Neural crest cell (in vitro differentiated cells): ENCODE results near the gene CIAO2A. TPM values are rescaled to one million over a fixed set of nuclear protein-coding genes. Genes with fewer than 3 reads are reported as not detected.
"Not testable (repeated sequence)": the region's sequence is repeated elsewhere in the genome, so short reads cannot be mapped to it uniquely, and the experiment has no call there.

Source experiments
- DNase-seq: peaks from one replicate; pipeline ENCODE4 v3.0.0; 2021; ENCODE audit warnings: low read depth, mixed read lengths, low spot score
- H3K27ac Mint-ChIP-seq: one replicate; pipeline ENCODE4 v1.8.0; 2021; ENCODE audit warnings: mild to moderate bottlenecking, mixed read lengths; ENCODE audit not compliant: unreplicated experiment
- H3K27me3 Mint-ChIP-seq: 2 replicates; pipeline ENCODE4 v1.8.0; 2021; ENCODE audit warnings: low read depth, mild to moderate bottlenecking, mixed read lengths
- H3K36me3 Mint-ChIP-seq: 2 replicates; pipeline ENCODE4 v1.8.0; 2021; ENCODE audit warnings: low read depth, mild to moderate bottlenecking, mixed read lengths
- H3K4me1 Mint-ChIP-seq: 2 replicates; pipeline ENCODE4 v1.8.0; 2021; ENCODE audit warnings: mixed read lengths
- H3K4me3 Mint-ChIP-seq: one replicate; pipeline ENCODE4 v1.8.0; 2021; ENCODE audit warnings: mild to moderate bottlenecking, mixed read lengths
- H3K9me3 Mint-ChIP-seq: 2 replicates; pipeline ENCODE4 v1.8.0; 2021; ENCODE audit warnings: mixed read lengths
- CTCF ChIP-seq: fragments of 200-600 bp; sonication (generic); conservative IDR thresholded peaks from 2 replicates; pipeline ENCODE4 v1.5.0; 2021; ENCODE audit warnings: antibody characterized with exemption, mild to moderate bottlenecking
- total RNA-seq: library from RNA; stranded (reverse); gene quantifications from 2 replicates; pipeline ENCODE4 v1.2.1, GENCODE V29; 2021

CIAO2A gene
- total RNA-seq, 1 donor from 2014 or later: 66.1 TPM

GRCh38 chr15:64121614-64122013 is 28.0 kb upstream of the CIAO2A start:
- Mint-ChIP-seq H3K27ac (no peak overlapping the region), H3K36me3 (peaks cover 27% of the 10 kb centered on the region), H3K9me3 (no peaks in the 10 kb centered on the region), H3K4me3 (no peak overlapping the region), H3K27me3 (no peaks in the 10 kb centered on the region), H3K4me1 (peaks cover 43% of the 10 kb centered on the region)
- DNase-seq: no peak
- no peak for TF ChIP-seq CTCF

GRCh38 chr15:64120322-64120721 is 26.7 kb upstream of the CIAO2A start:
- H3K27ac Mint-ChIP-seq, H3K9me3 Mint-ChIP-seq, H3K27me3 Mint-ChIP-seq, H3K4me3 Mint-ChIP-seq, DNase-seq: not testable (repeated sequence)
- H3K36me3 Mint-ChIP-seq: peaks cover 22% of the 10 kb centered on the region
- H3K4me1 Mint-ChIP-seq: peaks cover 36% of the 10 kb centered on the region

- no peak for DNase-seq
- Mint-ChIP-seq H3K36me3 (peaks cover 28% of the 10 kb centered on the region), H3K4me1 (peaks cover 18% of the 10 kb centered on the region), H3K4me3 (no peak overlapping the region), H3K9me3 (no peaks in the 10 kb centered on the region), H3K27ac (no peak overlapping the region), H3K27me3 (no peaks in the 10 kb centered on the region)
- TF ChIP-seq CTCF: no peak
Observed at GRCh38 chr15:64117759-64118487, 24.3 kb upstream of the CIAO2A start.

GRCh38 chr15:64112904-64113303 is 19.3 kb upstream of the CIAO2A start:
- H3K9me3 Mint-ChIP-seq: no peaks in the 10 kb centered on the region
- H3K36me3 Mint-ChIP-seq: peaks cover 14% of the 10 kb centered on the region
- DNase-seq: no peak
- H3K27me3 Mint-ChIP-seq: no peaks in the 10 kb centered on the region
- no peak overlapping the region for H3K4me3 Mint-ChIP-seq
- TF ChIP-seq CTCF: no peak
- H3K4me1 Mint-ChIP-seq: peaks cover 31% of the 10 kb centered on the region
- H3K27ac Mint-ChIP-seq: no peak overlapping the region

GRCh38 chr15:64112073-64112772 is 18.6 kb upstream of the CIAO2A start:
- Mint-ChIP-seq H3K9me3 (no peaks in the 10 kb centered on the region), H3K4me3 (no peak overlapping the region), H3K27me3 (no peaks in the 10 kb centered on the region), H3K27ac (peak overlapping the region; percentile 38), H3K36me3 (peaks cover 13% of the 10 kb centered on the region), H3K4me1 (peaks cover 31% of the 10 kb centered on the region)
- no peak for DNase-seq
- no peak for TF ChIP-seq CTCF

GRCh38 chr15:64111679-64112050 is 18.0 kb upstream of the CIAO2A start:
- Mint-ChIP-seq H3K27ac (no peak overlapping the region), H3K9me3 (no peaks in the 10 kb centered on the region), H3K27me3 (no peaks in the 10 kb centered on the region), H3K36me3 (peaks cover 11% of the 10 kb centered on the region), H3K4me3 (no peak overlapping the region), H3K4me1 (peaks cover 31% of the 10 kb centered on the region)
- DNase-seq: no peak
- no peak for TF ChIP-seq CTCF
